Dedifferentiated amniotic fluid mesenchymal stem cell (primary cell): ENCODE data around the gene ZNF708.
A peak's percentile ranks its signal among the peaks of the same experiment; 100 is the strongest.
"Not testable (repeated sequence)": the region's sequence is repeated elsewhere in the genome, so short reads cannot be mapped to it uniquely, and the experiment has no call there.

Experiments used
- DNase-seq: peaks from one replicate; pipeline ENCODE4 v3.0.0-alpha.2; 2016; ENCODE audit errors: extremely low spot score

ZNF708 gene

DNA sequence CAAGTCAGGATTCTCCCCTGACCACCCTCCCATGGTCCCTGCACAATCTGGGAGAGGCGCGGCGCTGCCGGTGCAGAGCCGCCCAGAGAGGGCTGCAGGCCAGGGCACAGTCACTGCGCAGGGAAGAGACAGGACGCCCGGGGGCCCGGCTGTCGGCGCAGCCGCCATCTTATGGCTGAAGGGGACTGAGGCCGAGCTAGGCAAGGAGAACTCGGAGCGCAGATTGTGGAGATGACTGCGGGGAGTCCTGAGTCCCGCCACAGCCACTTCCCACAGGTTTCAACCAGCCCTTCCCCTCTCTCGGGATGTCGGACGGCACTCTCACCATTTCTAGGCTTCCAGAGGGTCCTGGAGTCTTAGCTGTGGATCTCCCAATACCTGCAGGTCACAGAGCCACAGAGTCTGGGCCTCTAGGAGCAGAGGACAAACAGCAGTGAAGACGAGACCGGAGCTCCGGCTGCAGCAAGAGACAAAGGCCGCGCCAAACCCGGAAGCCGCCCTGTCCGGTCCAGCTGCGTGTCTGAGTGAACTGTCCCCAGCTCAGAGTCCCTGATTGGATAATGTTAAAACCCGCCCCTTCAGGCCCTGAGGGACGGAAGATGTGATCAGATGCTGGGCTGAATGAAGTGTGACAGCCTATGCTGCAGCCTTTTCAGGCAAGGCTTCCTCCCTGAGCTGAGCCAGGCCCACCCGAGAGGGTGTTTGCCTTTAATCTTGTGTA, at the start of gene ZNF708:
Gene ZNF708 (minus strand): TSS at position 526 of the 721 bp plus-strand sequence. CDS start 198 bp downstream, at position 328.
- peak; percentile 95 for DNase-seq

DNA sequence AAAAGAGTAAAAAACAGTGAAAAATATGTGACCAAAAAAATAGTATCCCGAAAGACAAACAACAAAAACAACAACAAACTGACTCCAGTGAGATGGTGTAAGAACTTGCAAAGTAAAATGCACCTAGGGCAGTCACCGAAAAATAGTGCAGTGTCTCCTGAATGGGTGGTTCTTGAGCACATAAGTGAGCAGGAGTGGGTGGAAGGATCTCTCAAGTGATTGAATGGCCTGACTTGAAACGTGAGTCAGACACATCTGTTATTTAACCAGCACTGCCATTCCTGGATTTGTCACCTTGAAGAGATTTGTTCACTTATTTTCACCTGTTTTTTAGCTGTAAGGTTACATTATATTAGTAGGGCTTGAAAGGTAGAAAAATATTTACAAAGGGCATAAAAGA, 33.1 kb upstream of the ZNF708 start:
- DNase-seq = no peak

DNA sequence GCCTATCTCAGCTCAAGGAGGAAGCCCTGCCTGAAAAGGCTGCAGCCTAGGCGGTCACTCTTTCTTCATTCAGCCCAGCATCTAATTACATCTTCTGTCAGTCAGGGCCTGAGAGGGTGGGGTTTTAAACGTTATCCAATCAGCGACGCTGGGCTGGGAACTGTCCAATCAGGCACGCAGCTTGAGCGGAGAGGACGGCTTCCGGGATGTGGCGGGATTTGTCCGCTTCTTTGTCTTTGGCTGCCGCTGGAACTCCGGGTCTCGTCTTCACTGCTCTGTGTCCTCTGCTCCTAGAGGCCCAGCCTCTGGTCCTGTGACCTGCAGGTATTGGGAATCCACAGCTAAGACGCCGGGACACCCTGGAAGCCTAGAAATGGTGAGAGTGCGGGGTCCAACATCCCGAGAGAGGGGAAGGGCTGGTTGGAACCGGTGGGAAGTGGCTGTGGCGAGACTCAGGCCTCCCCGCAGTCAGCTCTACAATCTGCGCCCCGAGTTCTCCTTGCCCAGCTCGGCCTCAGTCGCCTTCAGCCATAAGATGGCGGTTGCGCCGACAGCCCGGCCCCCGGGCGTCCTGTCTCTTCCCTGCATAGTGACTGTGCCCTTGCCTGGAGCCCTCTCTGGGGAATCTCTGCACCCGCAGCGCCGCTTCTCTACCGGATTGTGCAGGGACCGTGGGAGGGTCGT, 29.7 kb upstream of the ZNF708 start, which contains the start of gene ZNF738:
Gene ZNF738 (plus strand): TSS at position 233 of the 684 bp plus-strand sequence. CDS start 141 bp downstream, at position 374.
- DNase-seq = peak; percentile 97

DNA sequence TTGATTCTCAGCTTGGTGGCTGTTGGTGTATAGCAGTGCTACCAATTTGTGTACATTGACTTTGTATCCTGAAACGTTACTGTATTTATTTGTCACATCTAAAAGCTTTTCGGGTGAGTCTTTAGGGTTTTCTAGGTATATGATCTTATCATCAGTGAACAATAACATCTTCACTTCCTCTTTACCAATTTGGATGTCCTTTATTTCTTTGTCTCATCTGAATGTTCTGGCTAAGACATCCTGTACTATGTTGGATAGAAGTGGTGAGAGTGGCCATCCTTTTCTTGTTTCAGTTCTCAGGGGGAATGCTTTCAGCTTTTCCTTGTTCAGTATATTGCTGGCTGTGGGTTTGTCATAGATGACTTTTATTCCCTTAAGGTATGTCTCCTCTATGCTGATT, 23.6 kb upstream of the ZNF708 start:
- no peak for DNase-seq

DNA sequence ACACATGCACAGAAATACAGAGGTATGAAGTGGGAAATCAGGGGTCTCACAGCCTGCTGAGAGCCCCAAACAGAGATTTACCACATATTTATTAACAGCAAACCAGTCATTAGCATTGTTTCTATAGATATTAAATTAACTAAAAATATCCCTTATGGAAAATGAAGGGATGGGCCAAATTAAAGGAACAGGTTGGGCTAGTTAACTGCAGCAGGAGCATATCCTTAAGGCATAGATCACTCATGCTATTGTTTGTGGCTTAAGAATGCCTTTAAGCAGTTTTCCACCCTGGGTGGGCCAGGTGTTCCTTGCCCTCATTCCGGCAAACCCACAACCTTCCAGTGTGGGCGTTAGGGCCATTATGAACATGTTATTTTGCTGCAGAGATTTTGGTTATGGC, 15.6 kb upstream of the ZNF708 start:
- not testable (repeated sequence) for DNase-seq

DNA sequence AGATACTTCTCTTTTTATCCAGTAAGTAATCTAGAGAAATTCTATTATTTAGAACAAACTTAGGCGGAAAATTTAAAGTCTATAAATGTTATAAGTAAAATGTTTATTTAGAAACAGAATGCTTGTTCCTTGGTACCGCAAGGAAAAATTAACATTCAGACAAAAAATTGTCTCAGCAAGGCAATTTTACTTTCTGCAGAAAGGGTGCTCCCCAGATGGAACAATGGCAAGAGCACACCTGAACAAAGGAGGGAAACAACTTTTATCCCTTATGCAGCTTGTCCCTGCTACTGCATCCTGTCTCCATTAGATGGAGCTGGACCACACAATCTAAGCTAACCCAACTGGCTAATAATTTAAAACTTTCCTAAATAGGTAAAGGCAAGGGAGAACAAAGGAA, 6.5 kb upstream of the ZNF708 start:
- no peak for DNase-seq

DNA sequence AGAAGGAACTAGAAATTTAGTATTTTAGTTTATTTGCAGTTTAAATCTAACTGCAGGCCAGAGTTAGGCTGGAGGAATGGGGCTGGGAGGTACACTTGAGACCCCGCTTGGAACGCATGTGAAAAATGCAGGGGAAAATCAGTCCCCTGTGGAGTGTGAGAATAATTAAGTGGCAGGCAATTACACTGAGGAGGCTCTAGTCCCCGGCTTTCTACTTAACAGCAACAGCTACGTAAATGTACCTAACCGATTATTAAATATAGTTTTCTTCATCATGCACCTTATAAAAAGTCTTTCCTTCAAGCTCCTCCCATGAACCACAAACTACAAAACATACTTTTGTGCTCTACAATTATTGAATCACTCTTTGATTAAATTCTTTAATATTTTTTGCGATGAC, 804 bp downstream of the ZNF708 start:
- DNase-seq = no peak

DNA sequence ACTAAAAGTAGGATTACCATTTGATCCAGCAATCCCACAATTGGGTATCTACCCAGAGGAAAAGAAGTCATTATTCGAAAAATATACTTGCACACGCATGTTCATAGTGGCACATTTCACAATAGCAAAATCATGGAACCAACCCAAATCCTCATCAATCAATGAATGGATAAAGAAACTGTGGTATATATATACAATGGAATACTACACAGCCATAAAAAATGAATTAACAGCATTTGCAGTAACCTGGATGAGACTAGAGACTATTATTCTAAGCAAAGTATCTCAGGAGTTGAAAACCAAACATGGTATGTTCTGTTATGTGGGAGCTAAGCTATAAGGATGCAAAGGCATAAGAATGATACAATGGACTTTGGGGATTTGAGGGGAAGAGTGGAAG, 3.0 kb downstream of the ZNF708 start:
- DNase-seq = no peak

DNA sequence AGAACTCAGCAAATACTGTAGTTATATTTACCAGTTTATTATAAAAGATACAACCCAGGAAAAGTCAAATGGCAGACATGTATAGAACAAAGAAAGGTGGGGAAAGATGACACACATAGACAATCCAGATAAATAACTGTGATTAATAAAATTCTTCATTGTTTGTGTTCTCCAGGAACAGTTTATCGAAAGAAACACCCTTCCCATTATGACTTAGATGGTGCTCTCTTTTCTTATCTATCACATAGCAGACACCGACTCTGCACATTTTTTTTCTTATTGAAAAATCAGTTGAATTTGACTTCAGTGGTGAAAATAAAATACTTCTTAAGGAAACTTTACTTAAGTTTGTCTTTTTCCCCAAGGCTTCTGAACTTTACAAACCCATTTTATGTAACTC, 6.2 kb downstream of the ZNF708 start:
- DNase-seq = no peak

DNA sequence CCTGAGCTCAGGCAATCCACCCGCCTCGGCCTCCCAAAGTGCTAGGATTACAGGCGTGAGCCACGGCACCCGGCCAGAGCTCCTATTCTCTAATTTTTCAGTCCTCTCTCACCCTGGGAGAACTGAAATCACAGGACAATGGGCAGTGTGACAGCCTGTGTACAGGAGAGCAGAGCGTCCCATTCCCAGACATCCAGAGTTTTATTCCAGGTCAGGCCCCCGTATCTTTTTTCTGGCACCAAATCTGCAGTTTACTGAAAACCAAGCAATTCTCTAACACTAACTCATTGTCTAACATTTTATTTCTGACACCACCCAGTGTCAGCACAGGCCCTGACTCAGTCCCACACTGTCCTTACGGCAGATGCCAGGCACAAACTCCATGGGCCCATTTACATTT, 6.7 kb downstream of the ZNF708 start:
- DNase-seq = no peak

DNA sequence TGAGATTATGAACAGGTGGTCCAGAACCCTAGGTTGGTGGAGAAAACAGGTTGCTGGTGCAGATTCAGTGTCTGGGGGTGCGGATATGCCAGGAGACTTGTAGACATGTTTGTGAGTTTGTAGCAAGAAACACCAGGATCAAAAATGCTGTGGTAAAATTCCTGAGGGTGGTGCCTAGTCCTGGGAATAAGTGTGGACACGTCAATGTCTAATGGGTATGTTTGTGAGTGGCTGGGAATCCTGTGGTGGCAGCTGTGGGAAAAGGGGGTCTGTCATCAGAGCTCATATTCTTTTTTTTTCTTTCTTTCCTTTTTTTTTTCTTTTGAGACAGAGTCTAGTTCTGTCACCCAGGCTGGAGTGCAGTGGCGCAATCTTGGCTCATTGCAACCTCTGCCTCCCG, 7.2 kb downstream of the ZNF708 start:
- DNase-seq = no peak

DNA sequence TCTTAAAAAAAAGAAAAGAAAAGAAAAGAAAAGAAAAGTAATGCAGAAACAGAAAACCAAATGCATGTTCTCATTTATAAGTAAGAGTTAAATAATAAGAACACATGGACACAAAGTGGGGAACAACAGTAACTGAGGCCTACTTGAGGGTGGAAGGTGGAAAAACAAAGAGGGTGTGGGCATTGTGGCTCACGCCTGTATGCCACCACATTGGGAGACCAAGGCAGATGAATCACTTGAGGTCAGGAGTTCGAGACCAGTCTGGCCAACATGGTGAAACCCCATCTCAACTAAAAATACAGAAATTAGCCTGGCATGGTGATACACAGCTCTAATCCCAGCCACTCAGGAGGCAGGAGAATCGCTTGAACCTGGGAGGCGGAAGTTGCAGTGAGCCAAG, 8.1 kb downstream of the ZNF708 start:
- DNase-seq = no peak

DNA sequence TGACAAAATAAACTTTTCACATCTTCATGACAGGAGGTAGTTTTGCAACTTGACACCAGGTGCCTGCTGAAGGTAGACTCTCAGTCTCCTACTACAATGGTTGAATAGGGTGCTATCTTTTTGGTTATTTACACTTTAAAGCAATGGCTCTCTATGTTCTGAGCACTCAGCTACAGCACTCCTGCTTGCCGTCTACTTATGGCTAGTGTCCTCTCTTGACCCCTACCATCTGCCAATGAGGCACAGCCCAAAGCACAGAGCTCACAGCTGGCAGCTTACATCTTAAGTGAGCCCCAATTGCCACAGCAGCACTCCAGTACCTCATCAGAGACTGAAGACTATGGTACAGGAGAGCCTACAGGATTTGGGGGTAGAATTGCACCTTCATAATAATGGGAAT, 11.4 kb downstream of the ZNF708 start:
- no peak for DNase-seq

DNA sequence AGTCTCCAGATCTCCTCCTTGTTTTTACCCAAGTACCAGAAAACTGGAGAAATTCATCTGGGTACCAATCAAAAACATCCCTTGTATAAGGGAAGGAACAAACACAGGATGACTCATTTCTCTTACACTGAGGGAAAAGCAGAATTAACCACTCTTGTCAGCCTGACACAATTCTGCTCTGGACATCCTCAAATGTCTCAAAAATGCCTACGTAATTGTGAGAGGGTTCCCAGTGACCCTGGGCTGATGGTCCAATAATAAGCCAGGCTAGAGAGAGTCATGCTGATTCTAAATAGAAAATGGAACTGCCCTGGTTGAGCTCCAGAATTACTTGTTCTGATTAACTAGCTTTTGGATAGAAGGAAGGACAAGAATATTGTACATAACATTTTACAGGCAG, 14.5 kb downstream of the ZNF708 start:
- peak; percentile 15 for DNase-seq

DNA sequence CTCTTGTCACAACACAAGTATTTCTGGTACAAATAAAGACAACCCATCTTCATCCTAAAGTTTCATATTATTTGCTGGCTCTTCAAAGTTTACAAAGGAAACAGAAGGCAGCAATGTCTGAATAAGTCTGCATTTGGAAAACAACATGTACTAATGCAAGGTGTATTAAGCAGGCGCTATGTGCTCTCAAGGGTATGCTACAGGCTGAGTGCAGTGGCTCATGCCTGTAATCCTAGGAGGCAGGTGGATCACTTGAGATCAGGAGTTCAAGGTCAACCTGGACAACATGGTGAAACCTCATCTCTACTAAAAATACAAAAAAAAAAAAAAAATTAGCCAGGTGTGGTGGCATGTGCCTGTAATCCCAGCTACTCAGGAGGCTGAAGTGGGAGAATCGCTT, 16.4 kb downstream of the ZNF708 start:
- DNase-seq = not testable (repeated sequence)

DNA sequence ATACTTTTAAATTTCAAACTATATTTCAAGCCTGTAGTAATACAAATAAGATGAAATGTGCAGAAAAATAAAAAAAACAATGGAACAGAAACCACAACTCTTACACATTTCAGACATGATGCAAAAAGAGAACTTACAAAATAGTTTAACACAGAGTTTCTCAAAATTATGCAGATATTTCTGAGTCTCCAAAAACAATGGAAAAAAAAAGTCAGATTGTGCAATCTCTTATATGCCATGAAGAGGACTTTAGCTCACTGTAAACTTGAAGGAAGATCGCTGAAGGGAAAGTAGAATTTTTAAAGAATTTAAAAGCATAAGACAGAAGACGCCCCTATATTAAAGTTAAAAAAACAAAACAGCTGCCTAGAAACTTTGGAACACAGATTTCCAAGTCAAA, 20.4 kb downstream of the ZNF708 start:
- no peak for DNase-seq

DNA sequence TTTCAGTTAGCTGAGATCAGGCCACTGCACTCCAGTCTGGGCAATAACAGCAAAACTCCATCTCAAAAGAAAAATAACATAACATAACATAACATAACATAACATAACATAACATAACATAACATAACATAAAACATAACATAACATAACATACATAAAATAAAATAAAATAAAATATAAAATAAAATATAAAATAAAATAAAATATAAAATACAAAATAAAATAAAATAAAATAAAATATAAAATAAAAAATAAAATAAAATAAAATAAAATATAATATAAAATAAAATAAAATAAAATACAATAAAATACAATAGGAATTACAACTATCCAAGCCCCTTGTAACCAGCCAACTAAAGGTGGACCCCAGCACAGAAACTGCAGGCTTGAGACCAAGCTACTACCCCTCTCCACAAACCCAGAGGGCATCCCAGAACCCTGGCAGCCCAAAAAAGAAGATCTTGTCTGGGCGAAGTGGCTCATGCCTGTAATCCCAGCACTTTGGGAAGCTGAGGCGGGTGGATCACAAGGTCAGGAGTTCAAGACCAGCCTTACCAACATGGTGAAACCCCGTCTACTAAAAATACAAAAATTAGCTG, 22.2 kb downstream of the ZNF708 start:
- DNase-seq = not testable (repeated sequence)

DNA sequence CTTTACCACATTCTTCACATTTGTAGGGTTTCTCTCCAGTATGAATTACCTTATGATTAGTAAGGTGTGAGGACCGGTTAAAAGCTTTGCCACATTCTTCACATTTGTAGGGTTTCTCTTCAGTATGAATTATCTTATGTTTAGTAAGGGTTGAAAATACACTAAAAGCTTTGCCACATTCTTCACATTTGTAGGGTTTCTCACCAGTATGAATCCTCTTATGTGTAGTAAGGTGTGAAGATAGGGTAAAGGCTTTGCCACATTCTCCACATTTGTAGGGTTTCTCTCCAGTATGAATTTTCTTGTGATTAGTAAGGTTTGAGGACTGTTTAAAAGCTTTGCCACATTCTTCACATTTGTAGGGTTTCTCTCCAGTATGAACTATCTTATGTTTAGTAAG, 35.4 kb downstream of the ZNF708 start:
- DNase-seq = not testable (repeated sequence)

DNA sequence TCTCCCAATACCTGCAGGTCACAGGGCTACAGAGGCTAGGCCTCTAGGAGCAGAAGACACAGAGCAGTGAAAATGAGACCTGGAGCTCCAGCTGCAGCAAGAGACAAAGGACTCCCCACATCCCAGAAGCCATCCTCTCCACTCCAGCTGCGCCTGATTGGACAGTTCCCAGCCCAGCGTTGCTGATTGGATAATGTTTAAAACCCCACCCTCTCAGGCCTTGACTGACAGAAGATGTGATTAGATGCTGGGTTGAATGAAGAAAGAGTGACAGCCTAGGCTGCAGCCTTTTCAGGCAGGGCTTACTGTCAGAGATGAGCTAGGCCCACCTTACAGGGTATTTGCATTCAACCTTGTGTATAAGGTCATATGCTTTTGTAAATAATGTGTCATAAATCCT, 59.4 kb downstream of the ZNF708 start:
- no peak for DNase-seq

DNA sequence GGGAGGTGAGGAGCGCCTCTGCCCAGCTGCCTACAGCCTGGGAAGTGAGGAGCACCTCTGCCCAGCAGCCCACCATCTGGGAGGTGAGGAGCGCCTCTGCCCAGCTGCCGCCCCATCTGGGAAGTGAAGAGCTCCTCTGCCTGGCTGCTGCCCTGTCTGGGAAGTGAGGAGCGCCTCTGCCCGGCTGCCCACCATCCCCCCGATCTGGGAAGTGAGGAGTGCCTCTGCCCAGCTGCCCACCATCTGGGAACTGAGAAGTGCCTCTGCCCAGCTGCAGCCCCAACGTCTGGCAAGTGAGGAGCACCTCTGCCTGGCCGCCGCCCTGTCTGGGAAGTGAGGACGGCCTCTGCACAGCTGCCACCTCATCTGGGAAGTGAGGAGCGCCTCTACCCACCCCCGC, 64.3 kb downstream of the ZNF708 start:
- no peak for DNase-seq

DNA sequence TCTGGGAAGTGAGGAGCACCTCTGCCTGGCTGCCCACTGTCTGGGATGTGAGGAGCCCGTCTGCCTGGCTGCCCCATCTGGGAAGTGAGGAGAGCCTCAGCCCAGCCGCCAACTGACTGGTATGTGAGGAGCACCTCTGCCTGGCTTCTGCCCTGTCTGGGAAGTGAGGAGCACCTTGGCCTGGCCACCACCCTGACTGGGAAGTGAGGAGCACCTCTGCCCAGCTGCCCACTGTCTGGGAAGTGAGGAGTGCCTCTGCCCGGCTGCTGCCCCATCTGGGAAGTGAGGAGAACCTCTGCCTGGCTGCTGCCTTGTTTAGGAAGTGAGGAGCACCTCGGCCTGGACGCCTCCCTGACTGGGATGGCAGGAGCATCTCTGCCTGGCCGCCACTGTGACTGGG, 64.8 kb downstream of the ZNF708 start:
- no peak for DNase-seq

DNA sequence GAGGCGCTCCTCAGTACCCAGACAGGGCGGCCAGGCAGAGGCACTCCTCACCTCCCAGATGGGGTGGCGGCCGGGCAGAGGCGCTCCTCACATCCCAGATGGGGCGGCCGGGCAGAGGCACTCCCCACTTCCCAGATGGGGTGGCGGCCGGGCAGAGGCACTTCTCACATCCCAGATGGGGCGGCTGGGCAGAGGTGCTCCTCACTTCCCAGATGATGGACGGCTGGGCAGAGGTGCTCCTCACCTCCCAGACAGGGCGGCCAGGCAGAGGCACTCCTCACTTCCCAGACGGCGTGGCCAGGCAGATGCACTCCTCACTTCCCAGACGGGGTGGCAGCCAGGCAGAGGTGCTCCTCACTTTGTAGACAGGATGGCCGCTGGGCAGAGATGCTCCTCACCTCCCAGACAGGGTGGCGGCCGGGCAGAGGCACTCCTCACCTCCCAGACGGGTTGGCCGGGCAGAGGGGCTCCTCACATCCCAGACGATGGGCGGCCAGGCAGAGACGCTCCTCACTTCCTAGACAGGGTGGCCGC, 68.3 kb downstream of the ZNF708 start:
- not testable (repeated sequence) for DNase-seq
